K562 (cell line): ENCODE data around the gene CORO6. TPM values are rescaled to one million over a fixed set of nuclear protein-coding genes. Genes with fewer than 3 reads are reported as not detected.
A peak's percentile ranks its signal among the peaks of the same experiment; 100 is the strongest.

Experiments
- ATAC-seq: fragments of 200-7000 bp; cut with Tn5 transposase; 3 replicates; pipeline ENCODE4 v1.9.1; 2020; ENCODE audit warnings: moderate library complexity
- BruUV-seq: library from RNA; stranded (reverse); fragments of 400-500 nt; replicated peaks from 2 replicates; lab custom pipeline; 2021; lab: Mats Ljungman, UMichigan
- CTCF ChIA-PET: fragments of 300-600 bp; formaldehyde crosslinking; extraction: SDS; loops from one replicate; lab custom pipeline; 2021; ENCODE audit warnings: low intra/inter-chr PET ratio; lab: Yijun Ruan, JAX
- POLR2A ChIA-PET: fragments of 300-600, 350-650 bp; sonication (Branson Sonifier 250); formaldehyde crosslinking; extraction: SDS; loops from one replicate; lab custom pipeline; 2021; ENCODE audit warnings: antibody characterized with exemption, inconsistent platforms; lab: Yijun Ruan, JAX
- DNase-seq, 4 experiments: peaks; one replicate each; pipeline versions ENCODE4 v3.0.0 to v3.0.0-alpha.2; 2011 to 2018; ENCODE audit warnings: low spot score in 3 of 4, mixed read lengths in 3 of 4; ENCODE audit errors: extremely low read depth in 1 of 4
- FAIRE-seq: peaks from 2 replicates; lab custom pipeline; 2011; peaks lifted over from hg19 to GRCh38; lab: Jason Lieb, UNC
- H2AFZ ChIP-seq: 2 replicates; pipeline ENCODE4 v1.6.0; 2011; ENCODE audit warnings: low read depth, low read length, control low read depth, inconsistent platforms
- H3K27ac ChIP-seq: fragments of 200-600 bp; 3 replicates; pipeline ENCODE4 v1.8.0; 2011; ENCODE audit warnings: low read depth, mild to moderate bottlenecking, control low read depth, inconsistent platforms, low read length, moderate library complexity, mixed read lengths; ENCODE audit errors: extremely low read depth
- H3K27me3 ChIP-seq, 2 experiments: fragments of 300-600 bp in 1 of 2; 2 replicates in 1 of 2; 3 replicates in 1 of 2; pipeline versions ENCODE4 v1.6.0 to v1.8.0; 2011; ENCODE audit warnings: inconsistent platforms in 2 of 2, low read length in 2 of 2, mild to moderate bottlenecking in 1 of 2, mixed read lengths in 1 of 2, moderate library complexity in 1 of 2; ENCODE audit not compliant: control insufficient read depth in 2 of 2, insufficient read depth in 2 of 2
- H3K36me3 ChIP-seq: fragments of 300-600 bp; 3 replicates; pipeline ENCODE4 v1.8.0; 2011; ENCODE audit warnings: mild to moderate bottlenecking, low read length, inconsistent platforms; ENCODE audit not compliant: control insufficient read depth, insufficient read depth
- H3K4me1 ChIP-seq, 2 experiments: fragments of 200-600 bp in 1 of 2; replicated peaks in 1 of 2; 2 replicates in 1 of 2; 3 replicates in 1 of 2; pipeline versions ENCODE4 v1.5.1 to v1.8.0; 2011; ENCODE audit warnings: inconsistent platforms in 2 of 2, low read length in 2 of 2, mild to moderate bottlenecking in 1 of 2, mixed read lengths in 1 of 2, moderate library complexity in 1 of 2; ENCODE audit not compliant: control insufficient read depth in 2 of 2, insufficient read depth in 2 of 2
- H3K4me2 ChIP-seq: 2 replicates; pipeline ENCODE4 v1.6.1; 2011; ENCODE audit warnings: low read length, control low read depth, inconsistent platforms, mixed read lengths; ENCODE audit not compliant: insufficient read depth
- H3K4me3 ChIP-seq: fragments of 200-600 bp; sonication (generic), shearing (Covaris generic); 2 replicates; pipeline ENCODE4 v1.5.1; 2016; ENCODE audit warnings: control low read depth, inconsistent platforms
- H3K79me2 ChIP-seq: fragments of 200-600 bp; 3 replicates; pipeline ENCODE4 v1.8.0; 2011; ENCODE audit warnings: low read length, inconsistent platforms; ENCODE audit not compliant: control insufficient read depth, insufficient read depth
- H3K9ac ChIP-seq, 2 experiments: 2 replicates each; pipeline versions ENCODE4 v1.6.0 to v1.6.1; 2011; ENCODE audit warnings: low read depth in 2 of 2, low read length in 2 of 2, control low read depth in 1 of 2, inconsistent platforms in 1 of 2, mild to moderate bottlenecking in 1 of 2, mixed read lengths in 1 of 2; ENCODE audit not compliant: insufficient read depth in 1 of 2
- H3K9me1 ChIP-seq: one replicate; pipeline ENCODE4 v1.6.0; 2011; ENCODE audit warnings: inconsistent platforms, mild to moderate bottlenecking, low read length, moderate library complexity; ENCODE audit not compliant: control insufficient read depth, insufficient read depth
- H3K9me3 ChIP-seq: replicated peaks from 2 replicates; pipeline ENCODE4 v1.5.1; 2011; ENCODE audit warnings: low read depth, low read length, inconsistent platforms; ENCODE audit not compliant: control insufficient read depth, insufficient read depth
- H4K20me1 ChIP-seq: replicated peaks from 2 replicates; pipeline ENCODE4 v1.6.1; 2011; ENCODE audit warnings: low read length, inconsistent platforms, mixed read lengths; ENCODE audit not compliant: control insufficient read depth, insufficient read depth
- BCOR ChIP-seq: fragments of 450-650 bp; IDR thresholded peaks from 2 replicates; pipeline ENCODE4 v1.6.1; 2016
- BMI1 ChIP-seq: fragments of 150-350 bp; IDR thresholded peaks from 2 replicates; pipeline ENCODE4 v1.6.1; 2014; ENCODE audit warnings: low read length
- CBX1 ChIP-seq: sonication (generic); IDR thresholded peaks from 2 replicates; pipeline ENCODE4 v1.6.1; 2016; ENCODE audit warnings: antibody characterized with exemption, low read depth, mild to moderate bottlenecking
- IFI16 ChIP-seq: fragments of 250-450 bp; sonication (Bioruptor Pico); IDR thresholded peaks from 2 replicates; pipeline ENCODE4 v2.1.2; 2022; ENCODE audit warnings: mild to moderate bottlenecking, inconsistent platforms
- IRF2 ChIP-seq: sonication (generic); formaldehyde crosslinking; IDR thresholded peaks from 2 replicates; pipeline ENCODE4 v1.8.1; 2022; ENCODE audit warnings: mild to moderate bottlenecking, missing genetic modification reagents
- KDM1A ChIP-seq, 2 experiments: fragments of 450-650 bp; IDR thresholded peaks; 2 replicates each; pipeline ENCODE4 v1.6.1; 2016; ENCODE audit warnings: mild to moderate bottlenecking in 2 of 2
- KLF10 ChIP-seq: fragments of 250-450 bp; sonication (Bioruptor Pico); IDR thresholded peaks from 2 replicates; pipeline ENCODE4 v1.6.1; 2021; ENCODE audit warnings: matching md5 sums
- NELFE ChIP-seq: IDR thresholded peaks from 2 replicates; pipeline ENCODE4 v1.6.1; 2011; ENCODE audit warnings: mild to moderate bottlenecking; ENCODE audit not compliant: insufficient read depth, insufficient read length
- POLR2A ChIP-seq: fragments of 450-650 bp; conservative IDR thresholded peaks from 2 replicates; pipeline ENCODE4 v1.6.1; 2016
- POU5F1 ChIP-seq: fragments of 150-350 bp; IDR thresholded peaks from 2 replicates; pipeline ENCODE4 v1.6.1; 2014; ENCODE audit warnings: borderline replicate concordance, low read length, low read depth, mild to moderate bottlenecking; ENCODE audit not compliant: partially characterized antibody
- RBM25 ChIP-seq: fragments of 200-400 bp; formaldehyde crosslinking; IDR thresholded peaks from 2 replicates; pipeline ENCODE4 v1.6.1; 2018; ENCODE audit warnings: low read length, low read depth, moderate library complexity; ENCODE audit not compliant: severe bottlenecking
- RCOR1 ChIP-seq, 2 experiments: IDR thresholded peaks; 2 replicates each; pipeline ENCODE4 v1.6.1; 2012; ENCODE audit warnings: low read depth in 2 of 2, low read length in 2 of 2, borderline replicate concordance in 1 of 2, improper control_type of control experiment in 1 of 2
- SLC30A9 ChIP-seq: fragments of 250-450 bp; sonication (Bioruptor Pico); IDR thresholded peaks from 2 replicates; pipeline ENCODE4 v1.8.0; 2022; ENCODE audit warnings: mild to moderate bottlenecking, moderate library complexity
- SMARCA4 ChIP-seq: fragments of 450-650 bp; IDR thresholded peaks from 2 replicates; pipeline ENCODE4 v1.6.1; 2016
- SMARCA5 ChIP-seq: fragments of 450-650 bp; IDR thresholded peaks from 2 replicates; pipeline ENCODE4 v1.6.1; 2016
- SRSF7 ChIP-seq: fragments of 200-400 bp; formaldehyde crosslinking; optimal IDR thresholded peaks from 2 replicates; pipeline ENCODE3; 2017; ENCODE audit warnings: mild to moderate bottlenecking, low read depth, low read length
- ZC3H8 ChIP-seq: fragments of 450-650 bp; IDR thresholded peaks from 2 replicates; pipeline ENCODE4 v1.6.1; 2017
- ZNF274 ChIP-seq: IDR thresholded peaks from 2 replicates; pipeline ENCODE4 v1.6.1; 2011; ENCODE audit warnings: low read depth, mild to moderate bottlenecking, low read length, moderate library complexity, borderline replicate concordance
- ZNF644 ChIP-seq: fragments of 200-800 bp; sonication (Bioruptor generic); IDR thresholded peaks from 2 replicates; pipeline ENCODE4 v1.6.1; 2016; ENCODE audit warnings: low read depth, missing genetic modification characterization, missing compliant biosample characterization
- WGBS: fragments of 100-300 bp; shearing (Covaris generic); methylation state at CpG from one replicate; pipeline ENCODE4 v1.1.6; 2016; ENCODE audit warnings: low coverage, mixed read lengths; ENCODE audit not compliant: insufficient coverage; ENCODE audit errors: missing lambda C conversion rate; 5-methylcytosine and 5-hydroxymethylcytosine counted together
- in situ Hi-C: fragments of 300-500 bp; cut with MboI; formaldehyde crosslinking; loops from 4 replicates; pipeline ENCODE4 v1.15.0; 2018; ENCODE audit warnings: inconsistent platforms, mixed read lengths
- intact Hi-C: fragments of 100-400 bp; cut with micrococcal nuclease; formaldehyde crosslinking; loops from 2 replicates; pipeline ENCODE4 v1.14.2; 2022
- polyA plus RNA-seq, 8 experiments: library from polyadenylated mRNA; depleted of rRNA in 4 of 8; stranded (reverse) in 5 of 8; unstranded in 3 of 8; fragments of >200 nt; fragmentation: Nextera tagmentation in 2 of 8; fragmentation: Illumina TruSeq in 1 of 8; extraction: Ambion mirVana in 2 of 8; extraction: Trizol in 1 of 8; gene quantifications; 2 replicates each; pipeline versions ENCODE4 v1.2.1 to v1.2.3, GENCODE V29; 2011 to 2014; ENCODE audit warnings: inconsistent platforms in 1 of 8, missing spikeins in 1 of 8
- total RNA-seq, 7 experiments: library from RNA; depleted of rRNA in 6 of 7; stranded (reverse); fragments of >200 nt in 6 of 7; fragmentation: Illumina TruSeq in 2 of 7; extraction: Trizol in 2 of 7; gene quantifications; 2 replicates each; pipeline versions ENCODE4 v1.2.1 to v1.2.3, GENCODE V29; 2011 to 2021; ENCODE audit warnings: low replicate concordance in 1 of 7
- TF ChIP-seq, protein P1 (sequence below): fragments of 250-450 bp; sonication (Bioruptor Pico); IDR thresholded peaks from 2 replicates; pipeline ENCODE4 v1.4.0; 2020; ENCODE audit warnings: mild to moderate bottlenecking
- TF ChIP-seq, protein P2 (sequence below): fragments of 250-450 bp; sonication (Bioruptor Pico); IDR thresholded peaks from 2 replicates; pipeline ENCODE4 v1.5.0; 2021; ENCODE audit warnings: mild to moderate bottlenecking, borderline replicate concordance
- TF ChIP-seq, protein P3 (sequence below): fragments of 450-650 bp; IDR thresholded peaks from 2 replicates; pipeline ENCODE4 v1.6.1; 2016; ENCODE audit warnings: low read depth, mild to moderate bottlenecking, moderate library complexity

CORO6 gene
- total and polyA plus RNA-seq, 9 of the 15 experiments (the other 6 are each of a cell fraction or from before 2014, with no cell fraction given), result 0.04 to 11.9 (median 2.4) TPM

DNA sequence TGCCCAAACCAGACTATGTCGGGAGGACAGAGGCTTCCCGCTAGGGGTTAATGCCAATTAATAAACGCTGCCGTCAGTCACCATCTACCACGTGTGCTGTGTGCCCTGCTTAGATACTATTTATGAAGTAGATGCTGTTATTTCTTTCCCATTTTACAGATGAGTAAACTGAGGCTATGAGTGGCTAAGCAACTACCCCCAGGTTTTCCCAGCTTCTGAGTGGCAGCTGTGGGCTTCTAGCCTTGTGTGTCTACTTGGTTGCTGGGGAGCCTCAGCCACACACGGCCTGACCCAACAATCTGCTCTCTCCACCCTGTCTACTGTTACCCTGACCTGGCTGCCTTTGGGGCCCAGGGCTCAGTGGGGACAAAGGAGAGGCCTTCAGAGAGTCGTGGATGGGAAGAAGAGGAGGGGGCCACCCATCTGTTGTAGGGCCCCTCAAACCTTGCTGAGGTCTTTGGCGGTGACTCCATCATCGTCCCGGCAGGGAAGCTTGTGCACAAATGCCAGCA, 40.4 kb downstream of the CORO6 start:
- H2AFZ ChIP-seq, result no peak overlapping the region
- H3K27ac ChIP-seq, result no peak overlapping the region
- intact Hi-C loops (no loop called here), in situ Hi-C loops (no loop called here)
- ATAC-seq (no peak), DNase-seq (no peak), FAIRE-seq (no peak)
- peaks cover 9% of the 10 kb centered on the region; the same call in 2 of the 3 replicates for H3K79me2 ChIP-seq
- H3K4me1 ChIP-seq, result peaks cover 6 to 45% of the 10 kb centered on the region in 2 experiments; a peak in 4 of 5 replicates
- no peak overlapping the region for H3K9ac ChIP-seq
- H3K4me2 ChIP-seq, result no peak overlapping the region
- BruUV-seq, result no TSS peak
- H3K27me3 ChIP-seq, result no peaks in the 10 kb centered on the region
- peaks cover 34% of the 10 kb centered on the region; the same call in 1 of the 3 replicates for H3K36me3 ChIP-seq
- peaks cover 2% of the 10 kb centered on the region for H3K9me1 ChIP-seq
- H4K20me1 ChIP-seq, result no peaks in the 10 kb centered on the region; the same call in 1 of the 2 replicates
- POLR2A ChIA-PET, result interaction anchor here (0.6 to 1.0 kb wide), 3 partner anchors 10 to 549 kb away, joined by 3 to 4 read pairs (median 3); no protein-coding TSS in a partner anchor
- WGBS, result 71% methylated on average over 8 of the region's 10 CpGs
- H3K4me3 ChIP-seq, result no peak overlapping the region
- no peaks in the 10 kb centered on the region for H3K9me3 ChIP-seq
- CTCF ChIA-PET, result no interaction called here
- TF ChIP-seq SLC30A9 (CRISPR knock-in tag), result no peak
- TF ChIP-seq NELFE, result no peak
- no peak for TF ChIP-seq IRF2 (CRISPR knock-in tag)
- TF ChIP-seq POLR2A, result no peak
- TF ChIP-seq IFI16 (CRISPR knock-in tag), result no peak
- no peak for TF ChIP-seq SRSF7
- peak in 1 of 2 experiments; percentile 68; a peak in 3 of 4 replicates for TF ChIP-seq KDM1A (IDR thresholded peaks at IDR 0.05)
- no peak for TF ChIP-seq SMARCA4
- no peak for TF ChIP-seq CBX1
- TF ChIP-seq, protein P1, sequence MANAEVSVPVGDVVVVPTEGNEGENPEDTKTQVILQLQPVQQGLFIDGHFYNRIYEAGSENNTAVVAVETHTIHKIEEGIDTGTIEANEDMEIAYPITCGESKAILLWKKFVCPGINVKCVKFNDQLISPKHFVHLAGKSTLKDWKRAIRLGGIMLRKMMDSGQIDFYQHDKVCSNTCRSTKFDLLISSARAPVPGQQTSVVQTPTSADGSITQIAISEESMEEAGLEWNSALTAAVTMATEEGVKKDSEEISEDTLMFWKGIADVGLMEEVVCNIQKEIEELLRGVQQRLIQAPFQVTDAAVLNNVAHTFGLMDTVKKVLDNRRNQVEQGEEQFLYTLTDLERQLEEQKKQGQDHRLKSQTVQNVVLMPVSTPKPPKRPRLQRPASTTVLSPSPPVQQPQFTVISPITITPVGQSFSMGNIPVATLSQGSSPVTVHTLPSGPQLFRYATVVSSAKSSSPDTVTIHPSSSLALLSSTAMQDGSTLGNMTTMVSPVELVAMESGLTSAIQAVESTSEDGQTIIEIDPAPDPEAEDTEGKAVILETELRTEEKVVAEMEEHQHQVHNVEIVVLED (CRISPR knock-in tag), result no peak
- TF ChIP-seq, protein P2, sequence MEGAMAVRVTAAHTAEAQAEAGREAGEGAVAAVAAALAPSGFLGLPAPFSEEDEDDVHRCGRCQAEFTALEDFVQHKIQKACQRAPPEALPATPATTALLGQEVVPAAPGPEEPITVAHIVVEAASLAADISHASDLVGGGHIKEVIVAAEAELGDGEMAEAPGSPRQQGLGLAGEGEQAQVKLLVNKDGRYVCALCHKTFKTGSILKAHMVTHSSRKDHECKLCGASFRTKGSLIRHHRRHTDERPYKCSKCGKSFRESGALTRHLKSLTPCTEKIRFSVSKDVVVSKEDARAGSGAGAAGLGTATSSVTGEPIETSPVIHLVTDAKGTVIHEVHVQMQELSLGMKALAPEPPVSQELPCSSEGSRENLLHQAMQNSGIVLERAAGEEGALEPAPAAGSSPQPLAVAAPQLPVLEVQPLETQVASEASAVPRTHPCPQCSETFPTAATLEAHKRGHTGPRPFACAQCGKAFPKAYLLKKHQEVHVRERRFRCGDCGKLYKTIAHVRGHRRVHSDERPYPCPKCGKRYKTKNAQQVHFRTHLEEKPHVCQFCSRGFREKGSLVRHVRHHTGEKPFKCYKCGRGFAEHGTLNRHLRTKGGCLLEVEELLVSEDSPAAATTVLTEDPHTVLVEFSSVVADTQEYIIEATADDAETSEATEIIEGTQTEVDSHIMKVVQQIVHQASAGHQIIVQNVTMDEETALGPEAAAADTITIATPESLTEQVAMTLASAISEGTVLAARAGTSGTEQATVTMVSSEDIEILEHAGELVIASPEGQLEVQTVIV (CRISPR knock-in tag), result no peak
- TF ChIP-seq SMARCA5, result 0 out of 2 replicates have a peak, but pooled peaks have one; percentile 24
- no peak for TF ChIP-seq BMI1
- no peak for TF ChIP-seq ZC3H8
- TF ChIP-seq ZNF274, result no peak
- peak; percentile 86 for TF ChIP-seq BCOR
- no peak for TF ChIP-seq ZNF644 (tag)
- TF ChIP-seq POU5F1, result no peak
- no peak for TF ChIP-seq KLF10 (CRISPR knock-in tag)
- TF ChIP-seq RCOR1 (IDR thresholded peaks at IDR 0.05; ENCODE audit: borderline replicate concordance in 1 of 2, low read depth in 2 of 2, low read length in 2 of 2), result peak in 1 of 2 experiments; percentile 59; a peak in 2 of 4 replicates
- peak; percentile 81 for TF ChIP-seq RBM25
- TF ChIP-seq, protein P3, sequence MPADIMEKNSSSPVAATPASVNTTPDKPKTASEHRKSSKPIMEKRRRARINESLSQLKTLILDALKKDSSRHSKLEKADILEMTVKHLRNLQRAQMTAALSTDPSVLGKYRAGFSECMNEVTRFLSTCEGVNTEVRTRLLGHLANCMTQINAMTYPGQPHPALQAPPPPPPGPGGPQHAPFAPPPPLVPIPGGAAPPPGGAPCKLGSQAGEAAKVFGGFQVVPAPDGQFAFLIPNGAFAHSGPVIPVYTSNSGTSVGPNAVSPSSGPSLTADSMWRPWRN, result no peak
